ENCODE measurements around the gene CTDP1.

CTDP1 gene

DNA sequence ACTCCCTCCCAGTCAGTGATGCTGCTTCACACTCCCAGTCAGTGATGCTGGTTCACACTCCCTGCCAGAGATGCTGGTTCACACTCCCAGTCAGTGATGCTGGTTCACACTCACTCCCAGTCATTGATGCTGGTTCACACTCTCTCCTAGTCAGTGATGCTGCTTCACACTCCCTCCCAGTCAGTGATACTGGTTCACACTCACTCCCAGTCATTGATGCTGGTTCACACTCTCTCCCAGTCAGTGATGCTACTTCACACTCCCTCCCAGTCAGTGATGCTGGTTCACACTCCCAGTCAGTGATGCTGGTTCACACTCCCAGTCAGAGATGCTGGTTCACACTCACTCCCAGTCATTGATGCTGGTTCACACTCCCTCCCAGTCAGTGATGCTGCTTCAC is 83.8 kb downstream of the CTDP1 start:
- DNase-seq (ENCODE audit: low read depth in 2 of 2): no peak

DNA sequence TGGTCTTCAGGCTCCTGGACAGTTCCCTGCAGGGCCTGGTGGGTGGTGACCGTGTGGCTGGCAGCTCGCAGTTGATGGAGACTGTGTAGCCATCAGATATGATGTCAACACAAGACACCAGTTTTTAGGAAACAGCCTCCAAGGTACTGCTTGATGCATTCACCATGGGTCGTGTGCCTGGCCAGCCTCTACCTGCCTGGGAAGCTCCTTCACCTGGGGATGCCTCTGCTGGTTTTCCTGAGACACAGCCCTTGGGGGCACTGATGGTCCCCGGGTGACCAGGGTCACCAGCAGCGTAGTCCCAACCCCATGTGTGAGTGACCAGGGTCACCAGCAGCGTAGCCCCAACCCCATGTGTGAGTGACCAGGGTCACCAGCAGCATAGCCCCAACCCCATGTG is 84.5 kb downstream of the CTDP1 start:
- no peak for DNase-seq (ENCODE audit: low read depth in 2 of 2)

- no peak for DNase-seq (ENCODE audit: low read depth in 2 of 2)
Observed at GRCh38 chr18:79765491-79766245, 86.1 kb downstream of the CTDP1 start.

DNA sequence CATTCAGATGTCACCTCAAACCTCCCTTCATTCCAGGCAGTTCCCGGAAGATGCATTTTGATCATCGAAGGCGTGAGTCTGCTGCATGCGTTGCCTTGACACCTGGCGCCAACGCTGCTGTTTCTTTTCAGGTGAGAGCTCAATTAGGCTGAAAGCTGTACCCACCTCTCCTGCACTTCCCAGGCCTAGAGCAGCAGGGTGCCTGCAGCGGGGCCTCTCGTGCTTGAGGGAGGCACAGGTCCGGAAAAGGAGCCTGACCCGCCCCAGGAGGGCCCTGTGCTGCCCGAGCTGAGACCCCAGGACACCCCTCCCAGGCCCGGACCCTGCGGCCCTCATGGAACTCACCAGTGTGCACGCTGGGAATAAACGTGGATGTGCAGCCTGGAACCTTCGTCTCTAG is 86.7 kb downstream of the CTDP1 start:
- DNase-seq (ENCODE audit: low read depth in 2 of 2): no peak

DNA sequence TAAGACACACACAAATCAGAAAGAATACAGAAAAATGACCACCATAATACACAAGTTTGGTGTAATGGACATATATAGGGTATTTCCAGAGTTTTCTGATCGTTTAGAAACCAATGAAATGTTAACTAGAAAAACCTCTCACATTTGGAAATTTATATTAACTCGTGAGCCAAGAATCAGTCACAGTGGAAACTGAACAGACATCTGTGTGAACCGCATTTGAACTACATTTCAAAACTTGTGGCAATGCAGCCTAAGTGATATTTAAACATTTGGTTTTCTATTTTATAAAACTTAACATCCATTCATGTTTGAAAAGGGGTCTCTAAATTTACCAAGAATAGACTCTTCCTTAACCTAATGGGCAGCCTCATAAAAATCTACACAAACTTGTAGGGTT is 89.1 kb downstream of the CTDP1 start:
- DNase-seq (ENCODE audit: low read depth in 2 of 2): no peak

GRCh38 chr18:79769698-79770500 is 90.3 kb downstream of the CTDP1 start:
- DNase-seq (ENCODE audit: low read depth in 2 of 2): no peak

DNA sequence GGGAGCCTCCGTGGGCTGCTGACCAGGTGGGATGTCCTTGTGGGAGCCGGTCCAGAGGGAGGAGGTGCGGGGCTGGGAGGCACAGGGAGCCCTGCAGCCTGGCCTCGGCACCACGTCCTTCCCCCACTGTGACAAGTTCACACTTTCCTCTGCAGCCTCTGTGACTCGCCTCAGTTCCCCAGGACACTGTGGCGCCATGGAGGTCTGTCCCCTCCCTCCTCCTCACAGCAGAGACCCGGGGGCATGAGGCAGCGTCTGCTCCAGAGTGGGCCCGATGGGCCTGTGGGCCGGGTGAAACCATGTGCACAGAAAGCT is 90.9 kb downstream of the CTDP1 start:
- no peak for DNase-seq (ENCODE audit: low read depth in 2 of 2)

DNA sequence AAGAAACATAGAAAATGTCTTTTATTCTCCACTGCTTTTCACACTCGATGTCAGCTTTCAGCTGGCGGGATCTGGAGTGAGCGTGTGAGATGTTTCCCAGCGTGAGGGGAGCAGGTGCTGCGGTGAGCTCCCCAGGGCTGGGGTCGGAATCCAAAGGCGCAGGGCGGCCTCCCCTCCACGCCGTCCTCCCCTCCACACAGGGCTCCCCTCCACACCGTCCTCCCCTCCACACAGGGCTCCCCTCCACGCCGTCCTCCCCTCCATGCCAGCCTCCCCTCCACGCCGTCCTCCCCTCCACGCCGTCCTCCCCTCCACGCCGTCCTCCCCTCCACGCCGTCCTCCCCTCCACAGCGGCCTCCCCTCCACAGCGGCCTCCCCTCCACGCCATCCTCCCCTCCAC is 91.2 kb downstream of the CTDP1 start:
- no peak for DNase-seq (ENCODE audit: low read depth in 2 of 2)

DNA sequence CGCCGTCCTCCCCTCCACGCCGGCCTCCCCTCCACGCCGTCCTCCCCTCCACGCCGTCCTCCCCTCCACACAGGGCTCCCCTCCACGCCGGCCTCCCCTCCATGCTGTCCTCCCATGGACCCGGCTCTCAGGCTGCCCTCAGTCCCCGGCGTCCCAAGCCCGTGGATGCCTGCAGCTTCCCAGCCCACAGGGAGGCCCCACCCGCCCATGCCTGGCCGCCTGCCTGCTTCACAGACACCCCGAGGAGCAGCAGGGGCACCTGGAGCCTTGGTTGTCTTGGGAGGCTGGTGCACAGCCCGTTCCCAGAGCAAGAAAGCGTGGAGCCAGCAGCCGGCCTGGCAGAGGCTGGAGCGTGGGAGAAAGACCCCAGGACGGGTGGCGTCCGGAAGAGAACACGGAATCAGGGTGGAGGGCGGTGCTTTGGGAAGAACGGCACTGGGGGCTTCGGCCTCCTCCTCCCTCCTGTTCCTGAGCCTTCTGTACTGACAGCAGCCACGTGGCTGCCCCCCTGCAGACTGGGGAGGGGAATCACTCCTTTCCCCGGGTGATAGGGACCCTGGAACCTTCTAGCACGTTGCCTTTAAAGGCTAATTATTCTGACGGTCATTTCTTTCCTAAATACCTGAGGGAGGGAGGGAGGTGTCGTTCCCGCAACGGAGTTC is 92.0 kb downstream of the CTDP1 start:
- DNase-seq (ENCODE audit: low read depth in 2 of 2): no peak

GRCh38 chr18:79772108-79772864 is 92.7 kb downstream of the CTDP1 start:
- DNase-seq (ENCODE audit: low read depth in 2 of 2): no peak

DNA sequence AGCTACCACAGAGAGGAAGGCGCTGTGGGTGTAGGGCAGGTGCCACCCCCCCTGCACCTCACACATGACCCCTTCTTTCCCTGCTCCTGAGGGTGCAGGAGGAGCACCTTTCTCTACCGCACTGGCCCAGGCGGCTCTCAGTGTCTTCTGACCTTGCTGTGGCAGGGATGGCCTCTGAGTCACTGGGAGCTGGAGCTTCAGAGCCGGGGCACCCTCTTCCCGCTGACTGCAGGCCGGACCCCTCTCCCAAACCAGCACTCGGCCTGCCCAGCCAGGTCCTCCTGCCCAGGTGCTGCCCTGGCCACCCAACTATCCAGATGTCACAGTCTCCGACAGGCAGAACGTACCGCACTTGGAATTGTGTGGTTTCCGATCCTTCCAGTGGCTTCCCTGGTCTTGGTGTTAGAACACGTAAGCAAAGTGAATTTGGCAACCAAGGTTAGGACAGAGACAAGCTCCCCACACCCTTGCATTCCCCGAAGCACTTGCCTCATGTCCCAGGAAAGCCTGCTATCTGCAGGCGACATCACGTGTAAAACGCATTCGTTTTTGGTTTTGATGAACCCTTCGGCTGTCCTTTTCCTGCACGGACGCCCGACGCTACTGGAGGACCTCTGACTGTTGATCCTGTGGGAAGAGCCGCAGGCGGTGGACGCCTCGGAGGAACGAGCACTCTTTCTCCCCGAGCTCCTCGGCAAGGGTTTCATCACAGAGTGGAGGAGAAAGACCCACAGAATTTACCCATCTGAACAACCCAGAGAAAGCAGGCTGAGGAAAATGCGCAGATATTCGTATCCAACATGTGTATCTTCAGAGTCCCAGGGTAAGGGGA is 93.5 kb downstream of the CTDP1 start:
- DNase-seq (ENCODE audit: low read depth in 2 of 2): no peak

DNA sequence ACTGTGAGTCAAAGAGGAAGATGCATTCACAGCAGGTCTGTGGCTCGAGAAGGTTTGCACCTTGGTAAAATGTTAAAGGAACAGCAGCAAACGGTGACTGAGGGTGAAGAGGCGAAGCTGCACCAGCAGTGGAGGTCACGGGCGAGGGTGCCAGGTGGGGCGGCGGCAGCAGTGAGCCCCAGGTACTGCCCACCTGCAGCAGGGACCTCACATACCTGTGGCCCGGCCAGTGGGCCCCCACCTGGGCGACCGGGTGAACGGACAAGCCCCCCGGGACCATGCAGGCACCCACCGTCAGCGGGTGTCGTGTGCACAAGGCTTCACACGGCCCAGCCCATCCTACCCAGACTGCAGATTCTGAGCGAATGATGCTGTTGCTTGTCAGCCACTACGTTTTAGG is 94.5 kb downstream of the CTDP1 start:
- DNase-seq (ENCODE audit: low read depth in 2 of 2): no peak

DNA sequence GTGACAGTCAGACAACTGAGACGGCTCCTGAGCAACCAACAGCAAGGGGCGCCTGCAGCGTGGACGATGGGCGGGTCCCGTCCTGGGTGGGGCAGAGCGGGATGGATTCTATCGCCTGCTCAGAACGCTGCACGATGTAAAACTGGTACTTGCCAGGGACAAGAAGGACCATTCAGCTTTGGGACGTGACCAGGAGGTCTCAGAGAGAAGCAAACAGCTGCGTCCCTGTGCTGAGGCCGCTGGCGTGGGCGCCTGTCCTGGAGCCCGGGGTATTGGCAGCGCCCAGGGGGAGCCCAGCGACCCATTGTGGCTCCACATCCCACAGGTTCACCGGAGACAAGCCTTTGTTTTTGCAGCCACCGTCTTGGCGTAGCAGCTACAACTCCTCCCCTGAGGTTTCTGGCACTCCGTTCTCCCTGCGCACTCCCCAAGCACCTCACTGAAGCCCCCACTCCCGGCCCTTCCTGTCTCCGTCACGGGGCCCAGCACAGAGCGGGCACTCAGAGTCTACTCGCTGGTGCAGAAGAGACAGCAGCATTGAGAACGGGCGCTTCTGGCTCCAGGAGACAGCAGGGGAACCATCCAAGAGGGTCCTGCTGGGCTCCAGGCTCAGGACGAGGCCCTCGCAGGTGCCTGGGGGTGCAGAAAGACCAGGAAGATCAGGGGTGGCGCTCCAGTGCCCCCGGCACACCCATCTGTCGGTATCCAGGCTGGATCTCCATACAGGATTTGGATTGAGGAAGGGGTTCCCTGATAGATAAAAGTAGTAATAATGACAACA is 96.0 kb downstream of the CTDP1 start:
- DNase-seq (ENCODE audit: low read depth in 2 of 2): no peak

DNA sequence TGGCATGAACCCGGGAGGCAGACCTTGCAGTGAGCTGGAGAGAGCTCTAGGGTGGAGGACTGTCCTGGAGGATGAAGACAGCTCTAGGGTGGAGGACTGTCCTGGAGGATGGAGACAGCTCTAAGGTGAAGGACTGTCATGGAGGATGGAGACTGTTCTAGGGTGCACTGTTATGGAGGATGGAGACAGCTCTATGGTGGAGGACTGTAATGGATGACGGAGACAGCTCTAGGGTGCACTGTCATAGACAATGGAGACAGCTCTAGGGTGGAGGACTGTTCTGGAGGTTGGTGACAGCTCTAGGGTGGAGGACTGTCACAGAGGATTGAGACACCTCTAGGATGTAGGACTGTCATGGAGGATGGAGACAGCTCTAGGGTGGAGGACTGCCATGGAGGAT is 97.1 kb downstream of the CTDP1 start:
- DNase-seq (ENCODE audit: low read depth in 2 of 2): no peak

GRCh38 chr18:79778291-79778791 is 98.7 kb downstream of the CTDP1 start:
- no peak for DNase-seq (ENCODE audit: low read depth in 2 of 2)

- no peak for DNase-seq (ENCODE audit: low read depth in 2 of 2)
Observed at GRCh38 chr18:79779021-79779699, 99.6 kb downstream of the CTDP1 start.

- DNase-seq (ENCODE audit: low read depth in 2 of 2): no peak
Observed at GRCh38 chr18:79779700-79780190, 100.1 kb downstream of the CTDP1 start.

- DNase-seq (ENCODE audit: low read depth in 2 of 2): no peak
Observed at GRCh38 chr18:79780547-79780946, 100.9 kb downstream of the CTDP1 start.

DNA sequence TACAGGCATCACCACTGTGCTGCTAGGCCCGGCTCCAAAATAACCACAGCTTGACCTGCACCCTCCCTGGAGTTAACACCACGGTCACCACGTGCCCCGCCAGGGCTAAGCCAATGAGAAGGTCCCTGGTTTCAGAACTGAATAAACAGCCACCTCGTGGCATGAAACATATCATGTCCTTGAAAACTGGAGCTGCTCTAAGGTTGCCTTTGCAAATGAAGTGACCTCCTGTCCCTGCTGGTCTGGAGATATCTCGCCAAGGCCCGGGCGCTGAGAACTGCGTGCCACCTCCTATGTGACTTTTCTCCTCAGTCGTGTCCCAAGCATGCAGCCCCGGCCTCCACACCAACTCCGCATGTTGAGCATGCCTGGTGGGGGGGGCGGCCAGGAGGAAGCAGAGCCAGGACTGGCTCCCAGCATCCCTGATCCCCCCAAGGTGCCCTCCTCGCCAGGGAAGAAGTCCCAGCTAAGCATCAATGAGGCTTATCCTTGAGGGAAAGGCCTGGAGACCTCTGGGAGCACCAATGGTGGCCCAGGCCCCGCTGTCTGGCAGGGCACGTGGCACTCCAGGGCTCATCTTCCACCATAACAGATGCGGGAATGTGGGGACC is 101.8 kb downstream of the CTDP1 start:
- no peak for DNase-seq (ENCODE audit: low read depth in 2 of 2)

Measured in fibroblast of skin of left biceps (primary cell).